ENCODE results near the gene KRT71.

KRT71 gene

GRCh38 chr12:52522346-52523011 lies 30.5 kb downstream of the KRT71 start:
- peaks cover 16% of the 10 kb centered on the region for H3K4me1 Mint-ChIP-seq
- H3K27ac Mint-ChIP-seq (ENCODE audit: low read depth), result no peak overlapping the region
- no peaks in the 10 kb centered on the region for H3K27me3 Mint-ChIP-seq
- H3K9me3 Mint-ChIP-seq, result no peaks in the 10 kb centered on the region
- H3K4me3 Mint-ChIP-seq, result no peak overlapping the region
- H3K36me3 Mint-ChIP-seq (ENCODE audit: insufficient read depth), result no peaks in the 10 kb centered on the region
- ATAC-seq (replicated peaks; ENCODE audit: extremely low read depth, poor library complexity, severe bottlenecking) (no peak), DNase-seq (ENCODE audit: low spot score in 2 of 2) (peak in 1 of 2 donors; percentile 6)

DNA sequence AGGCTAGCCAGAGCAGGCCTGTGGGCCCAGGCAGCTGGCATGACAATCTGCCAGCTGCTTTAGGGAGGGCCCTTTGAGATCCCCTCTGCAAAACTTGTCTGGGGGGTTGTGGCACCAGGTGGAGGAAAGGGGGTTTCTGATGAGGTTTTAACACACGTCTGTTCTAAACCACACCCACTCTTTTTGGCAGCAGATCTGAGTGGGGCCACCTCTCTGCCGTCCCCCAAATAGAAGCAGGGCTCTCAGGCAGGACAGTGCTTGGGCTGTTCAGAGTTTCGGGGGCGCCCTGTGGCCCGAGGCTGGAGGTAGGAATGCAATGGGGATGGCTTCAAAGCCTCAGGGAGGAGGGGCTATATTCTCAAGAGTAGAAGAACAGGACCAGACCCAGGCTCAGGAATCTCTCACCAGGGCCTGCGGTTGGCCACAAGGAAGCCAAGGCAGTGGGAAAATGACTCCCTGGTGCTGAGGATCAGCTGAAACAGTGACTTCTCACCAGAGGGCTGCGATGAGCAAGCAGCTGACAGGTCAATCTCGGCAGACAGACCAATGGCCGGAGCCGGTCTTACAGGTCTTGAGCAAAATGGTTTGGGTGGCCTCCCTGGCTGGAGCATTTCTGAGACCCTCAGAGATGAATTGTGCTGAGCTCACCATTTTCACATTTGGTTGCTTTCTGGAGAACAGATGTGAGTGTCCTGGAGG lies 31.2 kb downstream of the KRT71 start:
- DNase-seq (ENCODE audit: low spot score in 2 of 2), result peak in 1 of 2 donors; percentile 9
- Mint-ChIP-seq H3K4me1 (peaks cover 12% of the 10 kb centered on the region), H3K36me3 (ENCODE audit: insufficient read depth) (no peaks in the 10 kb centered on the region), H3K27ac (ENCODE audit: low read depth) (no peak overlapping the region), H3K9me3 (no peaks in the 10 kb centered on the region), H3K27me3 (no peaks in the 10 kb centered on the region), H3K4me3 (no peak overlapping the region)
- no peak for ATAC-seq (replicated peaks; ENCODE audit: extremely low read depth, poor library complexity, severe bottlenecking)

GRCh38 chr12:52521175-52521567 lies 31.8 kb downstream of the KRT71 start:
- no peak overlapping the region for H3K27ac Mint-ChIP-seq (ENCODE audit: low read depth)
- no peaks in the 10 kb centered on the region for H3K36me3 Mint-ChIP-seq (ENCODE audit: insufficient read depth)
- H3K4me1 Mint-ChIP-seq, result peaks cover 6% of the 10 kb centered on the region
- H3K4me3 Mint-ChIP-seq, result no peak overlapping the region
- DNase-seq (ENCODE audit: low spot score in 2 of 2), result no peak
- no peak for ATAC-seq (replicated peaks; ENCODE audit: extremely low read depth, poor library complexity, severe bottlenecking)
- H3K27me3 Mint-ChIP-seq, result no peaks in the 10 kb centered on the region
- H3K9me3 Mint-ChIP-seq, result no peaks in the 10 kb centered on the region

DNA sequence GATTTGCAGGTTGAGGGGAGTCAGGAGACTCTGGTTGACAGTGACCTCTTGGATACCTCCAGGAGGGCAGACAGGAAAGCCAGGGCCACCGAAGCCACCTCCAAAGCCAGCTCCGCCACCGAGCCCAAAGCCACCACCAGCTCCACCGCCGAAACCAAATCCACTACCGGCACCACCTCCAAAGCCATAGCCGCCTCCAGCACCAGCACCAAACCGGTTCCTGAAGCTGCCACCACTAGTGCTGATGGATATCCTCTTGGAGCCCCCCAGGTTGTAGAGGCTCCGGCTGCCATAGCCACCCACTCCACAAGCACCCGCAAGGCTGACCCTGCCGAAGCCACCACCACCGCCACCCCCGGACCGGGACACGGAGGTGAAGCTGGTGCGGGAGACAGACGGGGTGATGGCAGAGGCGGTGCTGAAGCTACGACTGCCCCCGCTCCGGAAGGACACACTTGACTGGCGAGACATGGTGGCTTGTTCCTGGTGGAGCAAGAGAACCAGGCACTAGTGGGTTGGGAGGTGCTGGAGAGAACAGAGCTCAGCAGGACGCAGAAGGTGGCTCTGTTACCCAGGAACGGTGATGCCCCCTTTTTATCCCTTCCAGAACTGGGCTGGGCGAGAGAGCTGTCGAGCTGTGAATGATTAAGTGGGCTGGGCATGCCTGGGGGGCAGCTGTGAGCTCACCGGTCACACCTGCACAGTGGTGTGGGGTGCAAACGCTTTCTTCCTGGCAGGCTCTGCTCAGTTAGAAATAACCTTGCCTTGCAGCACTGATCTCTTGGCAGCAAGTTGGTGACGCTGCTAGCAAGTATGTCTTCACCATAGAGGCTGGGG lies 32.9 kb downstream of the KRT71 start, which contains the start of gene KRT5:
KRT5 (minus strand) TSS at position 569 of the 837 bp plus-strand sequence; CDS start at position 471, 98 bp downstream.
- no peaks in the 10 kb centered on the region for H3K27me3 Mint-ChIP-seq
- peaks cover 6% of the 10 kb centered on the region for H3K4me1 Mint-ChIP-seq
- DNase-seq (ENCODE audit: low spot score in 2 of 2), result peak in 1 of 2 donors; percentile 6
- H3K9me3 Mint-ChIP-seq, result no peaks in the 10 kb centered on the region
- H3K27ac Mint-ChIP-seq (ENCODE audit: low read depth), result no peak within 1 kb of the TSS
- no peak for ATAC-seq (replicated peaks; ENCODE audit: extremely low read depth, poor library complexity, severe bottlenecking)
- no peaks in the 10 kb centered on the region for H3K36me3 Mint-ChIP-seq (ENCODE audit: insufficient read depth)
- H3K4me3 Mint-ChIP-seq, result no peak within 1 kb of the TSS

DNA sequence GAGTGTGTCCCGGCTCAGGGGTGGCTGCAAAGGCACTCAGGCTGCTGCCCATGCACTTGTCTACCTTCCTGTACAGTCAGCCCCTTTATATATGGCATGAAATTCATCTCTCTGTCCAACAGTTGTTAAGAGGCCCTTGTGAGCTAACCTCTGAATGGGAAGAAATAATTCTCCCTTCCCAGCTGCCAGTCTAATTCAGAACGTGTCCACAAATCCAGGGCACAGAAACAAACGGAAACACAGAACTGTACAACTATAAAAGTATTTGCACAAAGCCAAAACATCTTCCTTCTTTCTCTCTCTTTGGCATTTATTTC lies 33.6 kb downstream of the KRT71 start:
- no peak overlapping the region for H3K4me3 Mint-ChIP-seq
- H3K36me3 Mint-ChIP-seq (ENCODE audit: insufficient read depth), result no peaks in the 10 kb centered on the region
- no peaks in the 10 kb centered on the region for H3K9me3 Mint-ChIP-seq
- DNase-seq (ENCODE audit: low spot score in 2 of 2), result peak in 1 of 2 donors; percentile 4
- no peak overlapping the region for H3K27ac Mint-ChIP-seq (ENCODE audit: low read depth)
- no peaks in the 10 kb centered on the region for H3K27me3 Mint-ChIP-seq
- H3K4me1 Mint-ChIP-seq, result peaks cover 6% of the 10 kb centered on the region
- no peak for ATAC-seq (replicated peaks; ENCODE audit: extremely low read depth, poor library complexity, severe bottlenecking)

- no peak for DNase-seq (ENCODE audit: low spot score in 2 of 2)
- no peak overlapping the region for H3K4me3 Mint-ChIP-seq
- H3K27ac Mint-ChIP-seq (ENCODE audit: low read depth), result no peak overlapping the region
- H3K4me1 Mint-ChIP-seq, result peaks cover 6% of the 10 kb centered on the region
- ATAC-seq (replicated peaks; ENCODE audit: extremely low read depth, poor library complexity, severe bottlenecking), result no peak
- H3K36me3 Mint-ChIP-seq (ENCODE audit: insufficient read depth), result no peaks in the 10 kb centered on the region
- no peaks in the 10 kb centered on the region for H3K27me3 Mint-ChIP-seq
- H3K9me3 Mint-ChIP-seq, result no peaks in the 10 kb centered on the region
Measured at GRCh38 chr12:52518574-52519386, 34.2 kb downstream of the KRT71 start.

DNA sequence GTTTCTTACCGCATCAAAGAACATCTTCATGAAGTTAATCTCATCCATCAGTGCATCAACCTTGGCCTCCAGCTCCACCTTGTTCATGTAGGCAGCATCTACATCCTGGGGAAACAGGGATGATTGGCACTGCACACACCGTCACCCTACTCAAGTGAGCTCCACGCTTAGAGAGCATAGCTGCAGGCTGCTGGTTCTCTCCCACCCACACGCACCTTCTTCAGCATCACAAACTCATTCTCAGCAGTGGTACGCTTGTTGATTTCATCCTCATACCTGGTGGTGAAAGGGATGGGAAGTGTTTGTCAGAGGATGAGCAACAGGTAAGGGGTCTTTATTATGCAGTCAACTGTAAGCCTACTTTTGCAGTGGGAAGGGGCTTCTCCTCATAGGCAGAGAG lies 35.1 kb downstream of the KRT71 start:
- Mint-ChIP-seq H3K9me3 (no peaks in the 10 kb centered on the region), H3K36me3 (ENCODE audit: insufficient read depth) (no peaks in the 10 kb centered on the region), H3K4me1 (peaks cover 6% of the 10 kb centered on the region), H3K27me3 (no peaks in the 10 kb centered on the region), H3K4me3 (no peak overlapping the region), H3K27ac (ENCODE audit: low read depth) (no peak overlapping the region)
- peak in 1 of 2 donors; percentile 6 for DNase-seq (ENCODE audit: low spot score in 2 of 2)
- ATAC-seq (replicated peaks; ENCODE audit: extremely low read depth, poor library complexity, severe bottlenecking), result no peak

- ATAC-seq (replicated peaks; ENCODE audit: extremely low read depth, poor library complexity, severe bottlenecking), result no peak
- H3K36me3 Mint-ChIP-seq (ENCODE audit: insufficient read depth), result no peaks in the 10 kb centered on the region
- H3K9me3 Mint-ChIP-seq, result no peaks in the 10 kb centered on the region
- H3K4me1 Mint-ChIP-seq, result peaks cover 6% of the 10 kb centered on the region
- no peak overlapping the region for H3K4me3 Mint-ChIP-seq
- H3K27ac Mint-ChIP-seq (ENCODE audit: low read depth), result no peak overlapping the region
- H3K27me3 Mint-ChIP-seq, result no peaks in the 10 kb centered on the region
- DNase-seq (ENCODE audit: low spot score in 2 of 2), result peak in 1 of 2 donors; percentile 5
Measured at GRCh38 chr12:52517005-52517835, 35.7 kb downstream of the KRT71 start.

GRCh38 chr12:52515927-52516831 lies 36.8 kb downstream of the KRT71 start:
- no peak overlapping the region for H3K4me3 Mint-ChIP-seq
- DNase-seq (ENCODE audit: low spot score in 2 of 2) (no peak), ATAC-seq (replicated peaks; ENCODE audit: extremely low read depth, poor library complexity, severe bottlenecking) (no peak)
- no peaks in the 10 kb centered on the region for H3K9me3 Mint-ChIP-seq
- H3K27me3 Mint-ChIP-seq, result no peaks in the 10 kb centered on the region
- H3K4me1 Mint-ChIP-seq, result no peaks in the 10 kb centered on the region
- H3K27ac Mint-ChIP-seq (ENCODE audit: low read depth), result no peak overlapping the region
- peaks cover 2% of the 10 kb centered on the region for H3K36me3 Mint-ChIP-seq (ENCODE audit: insufficient read depth)

GRCh38 chr12:52515319-52515646 lies 37.7 kb downstream of the KRT71 start:
- no peaks in the 10 kb centered on the region for H3K4me1 Mint-ChIP-seq
- H3K9me3 Mint-ChIP-seq, result no peaks in the 10 kb centered on the region
- DNase-seq (ENCODE audit: low spot score in 2 of 2), result no peak
- no peak for ATAC-seq (replicated peaks; ENCODE audit: extremely low read depth, poor library complexity, severe bottlenecking)
- no peak overlapping the region for H3K4me3 Mint-ChIP-seq
- peaks cover 1% of the 10 kb centered on the region for H3K27me3 Mint-ChIP-seq
- peaks cover 2% of the 10 kb centered on the region for H3K36me3 Mint-ChIP-seq (ENCODE audit: insufficient read depth)
- H3K27ac Mint-ChIP-seq (ENCODE audit: low read depth), result no peak overlapping the region

All from central memory CD8-positive, alpha-beta T cell (primary cell).